Urinary bladder (tissue), 4 donors: Measurements from ENCODE around the gene COPS3. TPM values are rescaled to one million over a fixed set of nuclear protein-coding genes. Genes with fewer than 3 reads are reported as not detected.
"Not testable (repeated sequence)": the region's sequence is repeated elsewhere in the genome, so short reads cannot be mapped to it uniquely, and the experiment has no call there.

Source experiments
- DNase-seq: peaks from one replicate; pipeline ENCODE4 v3.0.0-alpha.2; 2015; ENCODE audit errors: extremely low spot score
- H3K27ac ChIP-seq: one replicate; pipeline ENCODE4 v1.5.1; 2013; ENCODE audit warnings: low read depth, mild to moderate bottlenecking, moderate library complexity
- H3K36me3 ChIP-seq: one replicate; pipeline ENCODE4 v1.6.1; 2013; ENCODE audit warnings: mild to moderate bottlenecking, moderate library complexity; ENCODE audit not compliant: insufficient read depth
- H3K4me1 ChIP-seq: one replicate; pipeline ENCODE4 v1.6.1; 2013; ENCODE audit warnings: mild to moderate bottlenecking, moderate library complexity; ENCODE audit not compliant: insufficient read depth
- H3K4me3 ChIP-seq: one replicate; pipeline ENCODE4 v1.5.1; 2013; ENCODE audit warnings: low read depth, low read length
- WGBS: extraction: QIAGEN DNeasy Blood & Tissue Kit; methylation state at CpG from one replicate; pipeline ENCODE4 v1.1.7; 2013; 5-methylcytosine and 5-hydroxymethylcytosine counted together
- polyA plus RNA-seq: library from polyadenylated mRNA; stranded (reverse); fragments of 200-250 nt; gene quantifications from one replicate; pipeline ENCODE4 v1.2.3, GENCODE V29; 2013
- total RNA-seq: library from RNA; depleted of rRNA; stranded (reverse); fragments of >200 nt; gene quantifications from one replicate; pipeline ENCODE4 v1.2.3, GENCODE V29; 2014
- donor health status: healthy with polysubstance abuse.
- donor health status: healthy.

The COPS3 gene
- total and polyA plus RNA-seq, 2 donors: 51.1 to 81.4 TPM

- no peaks in the 10 kb centered on the region for H3K4me1 ChIP-seq
- no peak for DNase-seq
- H3K27ac ChIP-seq: no peak overlapping the region
- H3K4me3 ChIP-seq: no peak overlapping the region
- H3K36me3 ChIP-seq: no peaks in the 10 kb centered on the region
- 61% methylated on average over 12 of the region's 12 CpGs for WGBS
Observed at GRCh38 chr17:17313350-17313991, 32.4 kb upstream of the COPS3 start.

GRCh38 chr17:17309356-17309755, 28.3 kb upstream of the COPS3 start:
- DNase-seq: no peak
- Histone ChIP-seq H3K27ac (no peak overlapping the region), H3K4me3 (no peak overlapping the region), H3K36me3 (no peaks in the 10 kb centered on the region), H3K4me1 (no peaks in the 10 kb centered on the region)
- 97% methylated on average over 1 of the region's 1 CpG for WGBS

- DNase-seq: no peak
- 52% methylated on average over 8 of the region's 8 CpGs for WGBS
- Histone ChIP-seq H3K4me3 (no peak overlapping the region), H3K4me1 (no peaks in the 10 kb centered on the region), H3K27ac (no peak overlapping the region), H3K36me3 (no peaks in the 10 kb centered on the region)
Observed at GRCh38 chr17:17305281-17305801, 24.3 kb upstream of the COPS3 start.

- DNase-seq: no peak
- Histone ChIP-seq H3K36me3 (no peaks in the 10 kb centered on the region), H3K27ac (no peak overlapping the region), H3K4me3 (no peak overlapping the region), H3K4me1 (no peaks in the 10 kb centered on the region)
- whole genome bisulfite sequencing: 79% methylated on average over 2 of the region's 2 CpGs
Observed at GRCh38 chr17:17304521-17304985, 23.5 kb upstream of the COPS3 start.

- no peak for DNase-seq
- Histone ChIP-seq H3K4me1 (no peaks in the 10 kb centered on the region), H3K4me3 (peak overlapping the region; percentile 82), H3K36me3 (no peaks in the 10 kb centered on the region), H3K27ac (no peak overlapping the region)
- 18% methylated on average over 21 of the region's 21 CpGs for WGBS
Observed at GRCh38 chr17:17303847-17304490, 22.9 kb upstream of the COPS3 start.

GRCh38 chr17:17303010-17303846, 22.2 kb upstream of the COPS3 start, which contains the start of gene NT5M:
Gene NT5M (plus strand): TSS chr17:17303373. CDS start chr17:17303551, 178 bp downstream.
- WGBS: under 1% methylated on average over 107 of the region's 107 CpGs
- peak; percentile 33 for DNase-seq

GRCh38 chr17:17301659-17302058, 20.6 kb upstream of the COPS3 start:
- not testable (repeated sequence) for H3K27ac ChIP-seq, H3K36me3 ChIP-seq, H3K4me1 ChIP-seq, H3K4me3 ChIP-seq, DNase-seq
- WGBS: 94% methylated on average over 11 of the region's 11 CpGs

More at GRCh38 chr17:17303010-17303846, 22.2 kb upstream of the COPS3 start, which contains the start of gene NT5M:
- no peaks in the 10 kb centered on the region for H3K36me3 ChIP-seq
- peak within 1 kb of the TSS; percentile 44 for H3K27ac ChIP-seq
- peak within 1 kb of the TSS; percentile 82 for H3K4me3 ChIP-seq
- H3K4me1 ChIP-seq: no peaks in the 10 kb centered on the region

GRCh38 chr17:17300624-17301568, 19.9 kb upstream of the COPS3 start:
- Histone ChIP-seq H3K36me3 (no peaks in the 10 kb centered on the region), H3K4me1 (no peaks in the 10 kb centered on the region), H3K4me3 (no peak overlapping the region), H3K27ac (no peak overlapping the region)
- no peak for DNase-seq
- 11% methylated on average over 35 of the region's 35 CpGs for WGBS

- no peaks in the 10 kb centered on the region for H3K36me3 ChIP-seq
- no peak overlapping the region for H3K27ac ChIP-seq
- no peak for DNase-seq
- no peak overlapping the region for H3K4me3 ChIP-seq
- no peaks in the 10 kb centered on the region for H3K4me1 ChIP-seq
- 67% methylated on average over 3 of the region's 3 CpGs for WGBS
Observed at GRCh38 chr17:17298108-17298507, 17.1 kb upstream of the COPS3 start.

- WGBS: 79% methylated on average over 3 of the region's 3 CpGs
- Histone ChIP-seq H3K4me3 (no peak overlapping the region), H3K36me3 (no peaks in the 10 kb centered on the region), H3K27ac (no peak overlapping the region), H3K4me1 (no peaks in the 10 kb centered on the region)
- no peak for DNase-seq
Observed at GRCh38 chr17:17297217-17297616, 16.2 kb upstream of the COPS3 start.

GRCh38 chr17:17295141-17295540, 14.1 kb upstream of the COPS3 start:
- WGBS: 90% methylated on average over 4 of the region's 4 CpGs
- no peak for DNase-seq
- Histone ChIP-seq H3K27ac (no peak overlapping the region), H3K4me3 (no peak overlapping the region), H3K36me3 (no peaks in the 10 kb centered on the region), H3K4me1 (no peaks in the 10 kb centered on the region)

- no peak for DNase-seq
- Histone ChIP-seq H3K36me3 (no peaks in the 10 kb centered on the region), H3K4me3 (no peak overlapping the region), H3K27ac (no peak overlapping the region), H3K4me1 (no peaks in the 10 kb centered on the region)
- 81% methylated on average over 7 of the region's 7 CpGs for WGBS
Observed at GRCh38 chr17:17289701-17290100, 8.7 kb upstream of the COPS3 start.

- Histone ChIP-seq H3K4me3 (no peak overlapping the region), H3K27ac (no peak overlapping the region), H3K4me1 (no peaks in the 10 kb centered on the region), H3K36me3 (no peaks in the 10 kb centered on the region)
- no peak for DNase-seq
- 86% methylated on average over 4 of the region's 4 CpGs for WGBS
Observed at GRCh38 chr17:17289086-17289485, 8.0 kb upstream of the COPS3 start.
